GM19043 (cell line): Measurements from ENCODE around the gene SMAD3.

Source experiments
- ATAC-seq: cut with Tn5 transposase; IDR thresholded peaks from one replicate; pipeline ENCODE4 v1.9.1; 2021; ENCODE audit warnings: low read depth; ENCODE audit not compliant: unreplicated experiment

Gene SMAD3

GRCh38 chr15:67175643-67176071 is 110.3 kb downstream of the SMAD3 start:
- no peak for ATAC-seq

GRCh38 chr15:67176195-67176971 is 111.0 kb downstream of the SMAD3 start:
- no peak for ATAC-seq

GRCh38 chr15:67177752-67178151 is 112.3 kb downstream of the SMAD3 start:
- no peak for ATAC-seq

GRCh38 chr15:67178569-67179210 is 113.3 kb downstream of the SMAD3 start:
- ATAC-seq = no peak

- ATAC-seq = no peak
These were observed 114.1 kb downstream of the SMAD3 start for GRCh38 chr15:67179411-67179995.

- no peak for ATAC-seq
These were observed 114.6 kb downstream of the SMAD3 start for GRCh38 chr15:67180035-67180434.

- ATAC-seq = no peak
These were observed 115.3 kb downstream of the SMAD3 start for GRCh38 chr15:67180514-67181191.

- ATAC-seq = no peak
These were observed 115.8 kb downstream of the SMAD3 start for GRCh38 chr15:67181221-67181639.

GRCh38 chr15:67183443-67184169 is 118.2 kb downstream of the SMAD3 start:
- no peak for ATAC-seq

- ATAC-seq = no peak
These were observed 119.0 kb downstream of the SMAD3 start for GRCh38 chr15:67184208-67184925.

- no peak for ATAC-seq
These were observed 119.6 kb downstream of the SMAD3 start for GRCh38 chr15:67185051-67185450.

GRCh38 chr15:67185621-67186225 is 120.3 kb downstream of the SMAD3 start:
- ATAC-seq = no peak

- ATAC-seq = no peak
These were observed 120.8 kb downstream of the SMAD3 start for GRCh38 chr15:67186226-67186649.

- no peak for ATAC-seq
These were observed 121.3 kb downstream of the SMAD3 start for GRCh38 chr15:67186688-67187087.

- no peak for ATAC-seq
These were observed 122.0 kb downstream of the SMAD3 start for GRCh38 chr15:67187351-67187854.

- no peak for ATAC-seq
These were observed 123.3 kb downstream of the SMAD3 start for GRCh38 chr15:67188551-67189218.

- ATAC-seq = no peak
These were observed 124.1 kb downstream of the SMAD3 start for GRCh38 chr15:67189326-67190051.

- no peak for ATAC-seq
These were observed 124.9 kb downstream of the SMAD3 start for GRCh38 chr15:67190326-67190725.
